Mesenteric fat pad (tissue), 1 donor: ENCODE results near the gene SLC22A5. TPM values are rescaled to one million over a fixed set of nuclear protein-coding genes. Genes with fewer than 3 reads are reported as not detected.
"Not testable (repeated sequence)": the region's sequence is repeated elsewhere in the genome, so short reads cannot be mapped to it uniquely, and the experiment has no call there.

Experiments
- DNase-seq: peaks from one replicate; pipeline ENCODE4 v3.0.0-alpha.2; 2020; ENCODE audit warnings: low spot score
- total RNA-seq: library from RNA; stranded (reverse); fragmentation: NEBNext Ultra II Directional; extraction: Animal tissue kit (Norgen Biotek cat#: 25700); gene quantifications from one replicate; pipeline ENCODE4 v1.2.1, GENCODE V29; 2021
- donor health status: DM: yes; HTN: yes; CAD: no.

The SLC22A5 gene
- total RNA-seq, 1 donor from 2014 or later = 20.6 TPM

DNA sequence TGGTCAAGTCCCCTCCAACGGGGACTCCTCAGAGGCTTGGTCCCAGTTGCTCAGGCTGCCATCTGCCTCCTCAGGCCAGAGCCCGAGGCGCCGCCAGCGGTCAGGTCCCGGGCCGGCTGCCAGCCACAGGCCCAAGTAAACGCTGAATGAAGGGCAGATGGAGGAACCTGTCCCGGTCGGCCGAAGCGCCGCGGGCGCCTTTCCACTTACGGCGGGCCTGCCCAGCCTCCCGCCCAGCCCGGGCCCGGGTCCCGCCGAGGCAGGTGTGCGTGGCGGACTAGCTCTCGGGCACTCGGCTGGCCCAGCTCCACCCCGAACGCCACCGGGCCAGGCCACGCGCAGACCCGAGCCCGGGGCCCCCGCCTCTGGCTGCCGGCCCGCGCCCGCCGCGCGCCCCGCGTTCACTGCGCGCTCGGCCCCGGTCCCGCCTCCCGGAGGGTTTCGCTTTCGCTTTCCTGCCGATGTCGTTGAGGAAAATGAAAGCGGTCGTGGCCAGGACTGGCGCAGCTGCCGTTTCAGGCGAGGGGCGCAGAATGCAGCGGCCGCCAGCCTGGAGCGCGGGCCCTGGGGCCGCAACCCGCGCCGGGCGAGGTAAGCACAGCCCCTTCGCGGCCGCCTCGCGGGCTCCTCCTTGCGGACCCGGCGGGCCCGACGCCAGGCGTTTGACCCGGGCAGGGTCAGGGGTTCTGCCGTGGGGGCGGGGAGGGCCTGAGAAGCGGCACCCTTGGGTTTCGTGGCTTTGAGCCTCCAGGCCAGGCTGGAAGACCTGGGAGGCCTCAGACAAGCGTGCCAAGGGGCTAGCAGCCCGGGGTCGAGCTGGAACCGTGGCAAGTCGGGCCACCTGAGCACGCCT, 41.2 kb downstream of the SLC22A5 start:
- DNase-seq = peak; percentile 95

DNA sequence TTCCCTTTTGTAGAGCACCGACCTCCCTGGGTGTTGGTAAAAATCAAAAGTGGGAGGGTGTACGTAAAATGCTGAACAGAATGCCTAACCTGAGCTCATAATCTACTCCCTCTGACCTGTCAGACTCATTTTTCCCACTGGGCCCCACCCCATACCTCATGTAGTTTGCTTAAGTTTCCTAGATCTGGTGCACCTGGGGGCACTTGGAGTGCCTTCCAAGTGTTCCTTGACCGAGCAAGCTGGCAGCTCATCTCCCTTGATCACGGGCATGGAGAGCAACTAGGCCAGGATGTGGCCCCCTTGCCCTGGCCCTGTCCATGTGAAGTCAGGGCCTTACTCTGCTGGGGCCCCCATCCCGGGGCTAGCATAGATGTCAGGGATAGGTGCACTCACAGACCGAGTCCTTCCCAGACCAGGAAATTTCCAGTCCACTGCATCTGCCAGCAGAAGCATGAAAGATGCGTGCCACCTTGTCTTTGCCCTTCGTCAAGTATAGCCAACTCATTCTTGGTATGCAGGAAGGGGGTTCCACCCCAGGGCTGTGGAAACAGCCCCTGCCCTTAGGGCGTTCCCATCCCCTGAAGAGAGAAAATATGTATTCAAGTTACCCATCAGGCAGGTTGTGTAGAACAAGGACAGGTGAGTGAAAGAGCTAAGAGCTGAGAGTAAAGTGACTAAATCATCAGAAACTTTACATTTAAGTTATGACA, 41.9 kb downstream of the SLC22A5 start:
- DNase-seq = no peak

GRCh38 chr5:132413567-132413966, 44.1 kb downstream of the SLC22A5 start:
- DNase-seq = no peak

DNA sequence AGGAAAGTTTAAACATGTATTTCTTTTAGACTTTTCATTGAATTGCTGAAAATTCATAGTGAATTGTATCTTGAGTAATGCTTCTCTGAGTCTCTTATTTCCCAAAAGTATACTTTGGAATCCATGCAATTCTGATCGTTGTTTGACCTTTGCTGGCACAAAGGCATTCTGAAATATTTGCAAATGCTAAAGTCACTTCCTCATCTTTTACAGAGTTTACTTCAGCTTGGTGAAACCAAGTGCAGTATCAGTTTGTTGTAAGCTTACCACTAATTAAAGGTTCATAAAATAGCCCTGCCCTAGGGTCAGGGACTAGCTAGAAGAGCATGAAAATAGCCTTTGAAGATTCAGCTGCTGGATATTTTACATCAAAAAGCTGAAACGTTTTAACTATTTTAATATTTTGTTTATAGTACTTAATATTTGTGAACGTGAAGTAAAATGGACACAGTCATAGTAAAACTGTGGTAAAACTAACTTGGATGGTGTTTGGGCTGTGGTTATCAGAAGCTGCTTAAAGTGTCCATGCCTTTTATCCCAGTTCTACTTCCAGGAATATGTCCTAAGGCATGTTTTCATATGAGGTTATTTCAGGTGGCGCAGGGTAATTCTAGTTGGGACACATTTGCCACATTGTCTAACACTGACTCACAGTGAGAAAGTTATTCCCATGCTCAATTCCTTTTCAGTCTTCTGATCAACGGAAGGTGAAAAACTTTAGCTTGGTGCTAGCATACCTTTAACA, 45.3 kb downstream of the SLC22A5 start:
- no peak for DNase-seq

DNA sequence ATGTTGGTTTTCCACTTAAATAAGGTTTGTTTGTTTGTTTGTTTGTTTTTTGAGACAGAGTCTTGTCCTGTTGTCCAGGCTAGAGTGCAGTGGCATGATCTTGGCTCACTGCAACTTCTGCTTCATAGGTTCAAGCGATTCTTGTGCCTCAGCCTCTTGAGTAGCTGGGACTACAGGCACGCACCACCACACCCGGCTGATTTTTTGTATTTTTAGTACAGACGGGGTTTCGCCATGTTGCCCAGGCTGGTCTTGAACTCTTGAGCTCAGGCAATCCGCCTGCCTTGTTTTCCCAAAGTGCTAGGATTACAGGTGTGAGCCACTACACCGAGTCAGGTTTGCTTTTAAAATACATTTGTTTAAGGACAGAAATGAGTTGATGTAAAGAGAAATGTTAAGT, 46.0 kb downstream of the SLC22A5 start:
- not testable (repeated sequence) for DNase-seq

DNA sequence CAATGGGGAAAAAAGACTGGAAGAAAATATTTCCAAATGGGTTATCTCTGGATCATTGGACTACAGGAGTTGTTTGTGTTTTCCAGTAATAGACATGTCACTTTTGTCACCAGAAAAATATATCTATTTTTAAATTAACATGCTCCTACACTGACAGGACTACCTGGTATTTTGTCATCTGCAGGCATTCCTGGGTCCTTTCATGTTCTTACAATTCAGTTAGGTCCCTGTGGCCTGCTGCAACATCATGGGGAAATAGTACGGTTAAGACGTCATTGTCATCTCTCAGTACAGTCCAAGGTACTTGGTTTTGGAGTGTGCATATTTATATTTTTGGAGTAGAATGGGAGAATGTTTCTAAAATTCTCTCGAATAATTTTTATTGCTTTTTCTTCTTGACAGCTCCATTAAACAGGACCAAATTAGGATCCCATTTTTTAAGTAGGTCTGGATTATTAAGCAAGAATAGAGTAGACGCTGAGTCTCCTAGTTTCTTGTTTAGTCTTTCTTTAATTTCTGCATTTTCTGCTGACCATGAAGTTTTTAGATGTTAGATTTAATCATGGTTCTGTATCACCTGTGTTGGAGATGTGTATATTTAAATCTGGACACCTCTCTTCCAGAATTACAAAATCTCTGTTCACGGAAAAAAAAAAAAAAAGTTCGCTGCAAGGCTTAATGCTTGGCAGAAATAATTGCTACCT, 46.9 kb downstream of the SLC22A5 start:
- no peak for DNase-seq

- no peak for DNase-seq
These were observed 47.5 kb downstream of the SLC22A5 start for GRCh38 chr5:132417010-132417439.

DNA sequence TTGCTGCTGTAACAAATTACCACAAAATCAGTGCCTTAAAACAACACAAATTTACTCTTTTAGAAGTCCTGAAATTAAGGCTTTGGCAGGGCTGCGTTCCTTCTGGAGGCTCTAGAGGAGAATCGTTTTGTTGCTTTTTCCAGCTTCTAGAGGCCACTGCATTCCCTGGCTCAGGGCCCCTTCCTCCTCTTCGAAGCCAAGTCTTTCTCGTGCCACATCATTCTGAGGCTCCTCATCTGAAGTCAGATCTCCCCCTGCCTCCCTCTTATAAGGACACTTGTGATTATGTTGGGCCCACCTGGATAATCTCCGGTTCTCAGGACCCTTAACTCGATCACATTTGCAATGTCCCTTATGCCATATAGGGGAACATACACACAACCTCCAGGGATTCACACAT, 48.0 kb downstream of the SLC22A5 start:
- no peak for DNase-seq

GRCh38 chr5:132417889-132418485, 48.5 kb downstream of the SLC22A5 start:
- no peak for DNase-seq

DNA sequence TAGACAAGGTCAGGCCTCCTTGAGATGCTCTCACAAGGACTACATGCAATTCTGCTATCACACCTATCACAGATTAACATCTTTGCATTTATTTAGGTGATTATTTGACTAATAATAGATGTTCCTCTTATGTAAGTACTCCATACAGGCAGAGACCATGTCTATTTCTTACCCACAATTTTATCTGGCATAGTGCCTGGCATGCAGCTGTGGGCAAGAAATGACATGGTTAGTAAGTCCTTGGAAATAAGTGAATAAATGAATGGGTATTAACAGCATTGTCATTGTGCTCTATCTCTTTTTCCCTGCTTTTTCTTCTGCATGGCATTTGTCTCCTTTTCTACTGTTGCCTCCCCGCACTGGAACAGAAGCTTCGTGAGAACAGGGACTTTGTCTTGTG, 49.4 kb downstream of the SLC22A5 start:
- no peak for DNase-seq

DNA sequence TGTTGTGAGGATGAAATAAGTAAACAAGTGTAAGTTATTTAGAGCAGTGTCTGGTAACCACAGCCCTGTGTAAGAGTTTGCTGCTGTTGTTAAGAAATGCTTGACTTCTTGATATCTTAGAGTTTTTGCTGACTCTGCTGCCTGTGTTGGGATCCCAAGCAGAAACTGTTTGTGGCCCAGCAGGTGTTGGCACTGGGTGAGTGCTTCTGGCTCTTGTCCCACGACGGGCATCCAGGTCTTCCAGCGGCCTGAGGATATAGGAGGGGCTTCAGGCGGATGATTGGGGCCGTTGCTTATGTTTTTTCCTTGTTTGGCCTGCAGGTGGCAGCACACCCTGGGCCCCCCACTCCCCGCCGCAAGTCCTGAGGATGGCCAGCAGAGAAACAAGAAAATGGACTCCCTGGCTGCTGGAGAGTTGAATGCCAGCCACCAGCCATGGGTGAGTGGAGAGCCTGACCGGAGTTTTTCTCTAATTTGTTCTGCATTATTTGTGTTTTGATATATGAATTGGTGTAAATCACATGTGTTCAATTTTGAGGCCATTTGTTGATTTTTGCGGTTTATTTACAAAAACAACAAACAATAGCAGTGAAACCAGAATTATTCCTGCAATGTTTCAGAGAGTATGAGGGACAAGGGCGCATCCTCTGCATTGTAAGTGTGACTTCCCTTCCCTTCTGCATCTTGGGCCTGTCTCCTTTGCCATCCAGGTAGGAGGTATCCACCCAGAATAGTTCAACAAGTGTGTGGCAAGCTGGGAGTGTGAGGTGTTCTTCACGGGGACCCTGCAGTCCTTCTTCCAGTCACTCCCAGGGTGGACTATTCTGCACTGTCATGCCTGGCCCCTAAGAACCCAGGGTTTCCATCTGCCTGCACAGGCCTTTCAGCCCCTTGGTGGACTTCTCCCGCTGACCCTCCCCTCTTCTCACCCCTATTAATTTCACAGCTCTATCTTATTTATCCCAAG, 50.3 kb downstream of the SLC22A5 start:
- no peak for DNase-seq

DNA sequence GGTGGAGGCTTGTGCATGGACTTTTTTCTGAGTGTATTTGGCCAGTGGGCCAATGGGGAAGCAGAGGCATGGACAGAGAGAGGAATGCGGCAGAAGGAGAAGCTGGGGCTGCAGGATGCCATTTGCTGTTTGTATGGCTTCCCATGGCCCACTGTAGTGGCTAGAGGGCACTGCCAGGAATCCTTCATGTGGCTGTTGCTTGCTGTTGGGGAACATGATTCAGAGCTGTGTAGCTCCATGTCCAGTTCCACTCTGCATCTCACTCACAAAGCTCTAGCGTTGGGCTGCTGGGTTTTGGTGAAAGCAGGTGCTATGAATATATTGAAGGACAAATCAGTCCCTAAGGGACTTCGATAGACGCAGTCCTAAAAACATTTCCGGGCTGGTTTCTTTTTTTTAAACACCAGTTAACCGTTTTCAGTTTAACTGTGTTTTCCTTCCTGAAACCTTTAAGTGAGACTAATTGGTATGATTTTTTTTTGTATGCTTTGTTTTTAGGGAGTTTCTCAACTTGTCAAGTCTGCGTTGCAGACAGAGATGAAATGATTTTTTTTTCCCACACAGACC, 51.3 kb downstream of the SLC22A5 start:
- no peak for DNase-seq

- no peak for DNase-seq
These were observed 52.0 kb downstream of the SLC22A5 start for GRCh38 chr5:132421462-132421861.

DNA sequence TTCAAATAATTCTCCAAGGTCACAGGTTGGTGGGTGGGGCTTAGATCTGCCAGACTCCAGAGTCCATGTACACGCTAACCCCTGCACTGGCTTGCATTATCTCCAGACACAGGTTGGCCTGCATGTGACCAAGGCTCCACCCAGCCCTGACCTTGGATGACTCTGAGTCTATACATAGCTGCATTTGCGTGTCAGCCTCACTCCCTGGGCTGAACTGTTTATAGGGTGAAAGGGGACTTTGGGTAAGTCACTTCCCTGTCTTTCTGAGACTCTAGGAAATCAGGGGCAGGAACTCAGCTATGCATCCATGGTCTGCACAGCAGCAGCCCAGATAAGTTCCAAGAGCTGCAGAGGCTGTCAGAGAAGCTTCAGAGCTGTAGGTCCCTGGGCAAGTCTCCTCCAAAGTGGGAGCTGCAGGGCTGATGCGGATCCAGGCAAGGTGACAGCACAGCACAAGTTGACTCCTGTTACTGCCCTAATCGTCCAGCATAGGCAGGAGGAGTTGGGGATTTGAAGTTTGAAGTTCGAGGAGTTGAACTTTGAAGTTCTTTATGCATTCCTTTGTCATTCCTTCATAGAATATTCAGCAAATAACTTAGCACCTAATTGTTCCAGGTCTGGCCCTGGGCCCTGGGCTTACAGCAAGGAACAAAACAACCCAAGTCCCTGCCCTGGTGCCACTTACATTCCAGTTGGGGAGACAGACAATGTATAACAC, 53.4 kb downstream of the SLC22A5 start:
- DNase-seq = no peak

DNA sequence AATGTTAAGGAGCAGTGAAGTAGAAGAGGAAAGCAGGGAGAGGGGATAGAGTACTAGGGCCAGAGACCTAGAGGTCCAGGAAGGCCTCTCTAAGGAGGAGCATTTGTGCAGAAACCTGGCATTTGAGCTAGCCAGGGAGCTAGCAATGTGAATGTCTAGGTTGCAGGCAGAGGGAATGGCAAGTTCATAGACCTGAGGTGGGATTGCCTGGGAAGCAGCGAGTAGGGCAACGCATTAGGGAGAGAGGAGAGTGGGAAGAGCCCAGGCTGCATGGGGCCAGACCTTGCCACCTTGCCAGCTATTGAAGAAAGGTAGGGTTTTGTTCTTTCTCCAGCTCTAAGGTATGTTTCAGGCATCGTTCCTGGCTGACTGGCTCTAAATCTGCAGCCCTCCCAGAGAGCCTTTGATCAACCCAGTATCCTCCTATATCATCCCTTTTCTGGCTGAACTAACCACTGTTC, 54.0 kb downstream of the SLC22A5 start:
- DNase-seq = no peak

GRCh38 chr5:132424167-132424880, 54.8 kb downstream of the SLC22A5 start:
- DNase-seq = no peak

GRCh38 chr5:132425009-132425937, 55.8 kb downstream of the SLC22A5 start:
- no peak for DNase-seq
